A673 (cell line): Measurements from ENCODE around the gene SPEF2. TPM values are rescaled to one million over a fixed set of nuclear protein-coding genes. Genes with fewer than 3 reads are reported as not detected.

Experiments
- BruUV-seq: library from RNA; stranded (reverse); fragments of 400-500 nt; replicated peaks from 2 replicates; lab custom pipeline; 2021; lab: Mats Ljungman, UMichigan
- CTCF ChIA-PET: fragments of 300-600 bp; sonication (Branson Sonifier 250); formaldehyde crosslinking; loops from one replicate; lab custom pipeline; 2022; ENCODE audit warnings: antibody characterized with exemption; lab: Charles Lee
- POLR2A ChIA-PET: fragments of 300-600 bp; sonication (Branson Sonifier 250); formaldehyde crosslinking; loops from one replicate; lab custom pipeline; 2022; ENCODE audit warnings: antibody characterized with exemption; ENCODE audit not compliant: low non-redundant PET; lab: Charles Lee
- DNase-seq: peaks from one replicate; pipeline ENCODE4 v3.0.0-alpha.2; 2015; ENCODE audit warnings: low spot score
- H3K27ac ChIP-seq: fragments of 200-600 bp; sonication (generic); 2 replicates; pipeline ENCODE4 v1.5.1; 2016; ENCODE audit warnings: mixed run types, low read depth, mild to moderate bottlenecking, mixed read lengths, antibody characterized with exemption, low read length; ENCODE audit not compliant: poor library complexity, severe bottlenecking
- H3K27me3 ChIP-seq: fragments of 200-600 bp; sonication (generic); replicated peaks from 2 replicates; pipeline ENCODE4 v1.6.1; 2017; ENCODE audit warnings: mixed run types, low read depth, mild to moderate bottlenecking, mixed read lengths, antibody characterized with exemption, low read length; ENCODE audit not compliant: insufficient read depth, poor library complexity
- H3K36me3 ChIP-seq: fragments of 200-600 bp; sonication (generic); 2 replicates; pipeline ENCODE4 v1.6.1; 2016; ENCODE audit warnings: mixed run types, mild to moderate bottlenecking, mixed read lengths, antibody characterized with exemption, low read length; ENCODE audit not compliant: insufficient read depth, poor library complexity, severe bottlenecking
- H3K4me1 ChIP-seq: fragments of 200-600 bp; sonication (generic); 2 replicates; pipeline ENCODE4 v1.6.1; 2017; ENCODE audit warnings: mixed run types, mild to moderate bottlenecking, mixed read lengths, antibody characterized with exemption, low read length; ENCODE audit not compliant: insufficient read depth, poor library complexity, severe bottlenecking
- H3K4me3 ChIP-seq: fragments of 200-600 bp; sonication (generic); 2 replicates; pipeline ENCODE4 v1.5.1; 2016; ENCODE audit warnings: low read depth, mixed run types, mild to moderate bottlenecking, mixed read lengths, low read length; ENCODE audit not compliant: poor library complexity, severe bottlenecking
- H3K9me3 ChIP-seq: fragments of 200-600 bp; sonication (generic); 2 replicates; pipeline ENCODE4 v1.6.1; 2016; ENCODE audit warnings: mixed run types, low read depth, mild to moderate bottlenecking, mixed read lengths, antibody characterized with exemption, low read length; ENCODE audit not compliant: poor library complexity, severe bottlenecking
- EZH2 ChIP-seq: fragments of 200-600 bp; sonication (generic); IDR thresholded peaks from 2 replicates; pipeline ENCODE4 v1.6.1; 2017; ENCODE audit warnings: borderline replicate concordance, low read depth, mild to moderate bottlenecking, mixed read lengths, antibody characterized with exemption, low read length; ENCODE audit not compliant: poor library complexity, severe bottlenecking
- intact Hi-C: fragments of 100-400 bp; cut with micrococcal nuclease; formaldehyde crosslinking; loops from one replicate; pipeline ENCODE4 v1.10.0; 2022; ENCODE audit not compliant: unreplicated experiment
- total RNA-seq: library from RNA; stranded (reverse); gene quantifications from 2 replicates; pipeline ENCODE4 v1.2.3, GENCODE V29; 2021
- TF ChIP-seq, protein P1 (sequence below): fragments of 300-800, 200-600 bp; sonication (generic); conservative IDR thresholded peaks from 2 replicates; pipeline ENCODE4 v1.5.1; 2017; ENCODE audit warnings: low read depth, mild to moderate bottlenecking, antibody characterized with exemption, low read length, moderate library complexity, mixed read lengths

SPEF2 gene
- total RNA-seq, 1 experiment from 2014 or later, result 1.5 TPM

GRCh38 chr5:35754481-35754880, 136.8 kb downstream of the SPEF2 start:
- TF ChIP-seq, protein P1, sequence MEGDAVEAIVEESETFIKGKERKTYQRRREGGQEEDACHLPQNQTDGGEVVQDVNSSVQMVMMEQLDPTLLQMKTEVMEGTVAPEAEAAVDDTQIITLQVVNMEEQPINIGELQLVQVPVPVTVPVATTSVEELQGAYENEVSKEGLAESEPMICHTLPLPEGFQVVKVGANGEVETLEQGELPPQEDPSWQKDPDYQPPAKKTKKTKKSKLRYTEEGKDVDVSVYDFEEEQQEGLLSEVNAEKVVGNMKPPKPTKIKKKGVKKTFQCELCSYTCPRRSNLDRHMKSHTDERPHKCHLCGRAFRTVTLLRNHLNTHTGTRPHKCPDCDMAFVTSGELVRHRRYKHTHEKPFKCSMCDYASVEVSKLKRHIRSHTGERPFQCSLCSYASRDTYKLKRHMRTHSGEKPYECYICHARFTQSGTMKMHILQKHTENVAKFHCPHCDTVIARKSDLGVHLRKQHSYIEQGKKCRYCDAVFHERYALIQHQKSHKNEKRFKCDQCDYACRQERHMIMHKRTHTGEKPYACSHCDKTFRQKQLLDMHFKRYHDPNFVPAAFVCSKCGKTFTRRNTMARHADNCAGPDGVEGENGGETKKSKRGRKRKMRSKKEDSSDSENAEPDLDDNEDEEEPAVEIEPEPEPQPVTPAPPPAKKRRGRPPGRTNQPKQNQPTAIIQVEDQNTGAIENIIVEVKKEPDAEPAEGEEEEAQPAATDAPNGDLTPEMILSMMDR, result no peak
- no peak for TF ChIP-seq EZH2
- Histone ChIP-seq H3K27ac (no peak overlapping the region), H3K4me3 (no peak overlapping the region), H3K27me3 (no peaks in the 10 kb centered on the region), H3K4me1 (no peaks in the 10 kb centered on the region), H3K36me3 (no peaks in the 10 kb centered on the region), H3K9me3 (no peaks in the 10 kb centered on the region)
- CTCF ChIA-PET, result no interaction called here
- intact Hi-C loops, result no loop called here
- POLR2A ChIA-PET, result no interaction called here
- BruUV-seq, result no TSS peak
- no peak for DNase-seq

- Histone ChIP-seq H3K4me1 (no peaks in the 10 kb centered on the region), H3K27ac (no peak overlapping the region), H3K9me3 (no peaks in the 10 kb centered on the region), H3K4me3 (no peak overlapping the region), H3K27me3 (no peaks in the 10 kb centered on the region), H3K36me3 (no peaks in the 10 kb centered on the region)
- DNase-seq, result no peak
- POLR2A ChIA-PET, result no interaction called here
- TF ChIP-seq, protein P1, result no peak
- no peak for TF ChIP-seq EZH2
- intact Hi-C loops, result no loop called here
- CTCF ChIA-PET, result no interaction called here
- BruUV-seq, result no TSS peak
These were observed 138.3 kb downstream of the SPEF2 start for GRCh38 chr5:35755966-35756365.

DNA sequence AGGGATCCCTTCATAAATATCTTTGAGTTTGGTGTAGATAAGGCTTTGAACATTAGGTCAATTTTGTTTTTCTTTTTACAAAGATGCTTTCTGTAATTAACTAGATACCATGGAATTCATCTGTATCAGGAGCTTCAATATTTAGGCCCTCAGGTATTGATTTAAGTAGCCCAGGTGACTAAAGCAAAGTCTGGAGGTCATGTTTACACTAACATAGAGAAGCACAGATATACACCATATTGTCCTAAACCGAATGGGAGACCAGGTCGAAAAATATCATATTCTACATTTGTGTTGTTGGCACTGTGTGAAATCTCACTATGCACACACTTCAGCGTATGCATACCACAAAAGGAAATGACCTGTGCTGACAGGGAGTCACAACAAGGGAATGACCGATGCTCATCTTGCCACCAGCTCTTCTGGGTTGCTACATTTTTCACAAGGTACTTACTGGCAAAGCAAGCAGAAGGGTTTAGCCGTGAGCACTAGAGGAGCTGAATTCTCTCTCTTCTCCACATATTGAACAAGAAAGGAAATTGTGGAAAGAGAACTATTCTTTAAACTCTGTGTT, 140.6 kb downstream of the SPEF2 start:
- Histone ChIP-seq H3K36me3 (no peaks in the 10 kb centered on the region), H3K27ac (no peak overlapping the region), H3K9me3 (no peaks in the 10 kb centered on the region), H3K4me3 (no peak overlapping the region), H3K27me3 (no peaks in the 10 kb centered on the region), H3K4me1 (no peaks in the 10 kb centered on the region)
- TF ChIP-seq, protein P1, result no peak
- TF ChIP-seq EZH2, result no peak
- no peak for DNase-seq
- POLR2A ChIA-PET, result no interaction called here
- no TSS peak for BruUV-seq
- intact Hi-C loops, result no loop called here
- CTCF ChIA-PET, result no interaction called here
